HG02610 (cell line): ENCODE data around the gene SPSB2.
"Not testable (repeated sequence)": the region's sequence is repeated elsewhere in the genome, so short reads cannot be mapped to it uniquely, and the experiment has no call there.

Experiments
- ATAC-seq: cut with Tn5 transposase; IDR thresholded peaks from one replicate; pipeline ENCODE4 v1.9.1; 2021; ENCODE audit warnings: mild to moderate bottlenecking, moderate library complexity; ENCODE audit not compliant: unreplicated experiment

Gene SPSB2

GRCh38 chr12:6902448-6902847 lies 29.3 kb upstream of the SPSB2 start:
- ATAC-seq = no peak

DNA sequence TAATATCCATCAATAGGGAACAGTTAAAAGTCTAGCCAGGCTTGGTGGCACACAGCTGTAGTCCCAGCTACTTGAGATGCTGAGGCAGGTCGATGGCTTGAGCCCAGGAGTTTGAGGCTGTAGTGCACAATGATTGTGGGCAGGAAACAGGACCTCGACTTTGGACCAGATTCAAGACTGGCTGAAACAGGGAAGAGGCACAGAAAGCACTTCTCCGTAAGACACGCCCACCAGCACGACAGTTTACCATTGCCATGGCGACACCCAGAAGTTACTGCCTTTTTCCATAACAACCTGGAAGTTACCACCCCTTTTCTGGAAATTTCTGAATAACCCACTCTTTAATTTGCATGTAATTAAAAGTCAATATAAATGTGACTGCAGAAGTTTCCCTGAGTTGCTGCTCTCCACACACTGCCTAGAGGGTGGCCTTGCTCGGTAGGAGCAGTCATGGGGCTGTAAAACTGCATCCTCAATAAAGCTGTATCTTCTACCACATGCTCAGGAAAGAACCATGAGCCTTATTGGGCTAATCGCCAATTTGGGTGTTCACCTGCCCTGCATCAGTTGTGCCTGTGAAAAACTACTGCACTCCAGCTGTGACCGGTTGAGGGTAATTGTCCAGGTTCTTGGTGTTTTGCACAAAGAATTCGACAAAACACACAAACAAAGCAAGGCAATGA lies 26.9 kb upstream of the SPSB2 start:
- no peak for ATAC-seq

DNA sequence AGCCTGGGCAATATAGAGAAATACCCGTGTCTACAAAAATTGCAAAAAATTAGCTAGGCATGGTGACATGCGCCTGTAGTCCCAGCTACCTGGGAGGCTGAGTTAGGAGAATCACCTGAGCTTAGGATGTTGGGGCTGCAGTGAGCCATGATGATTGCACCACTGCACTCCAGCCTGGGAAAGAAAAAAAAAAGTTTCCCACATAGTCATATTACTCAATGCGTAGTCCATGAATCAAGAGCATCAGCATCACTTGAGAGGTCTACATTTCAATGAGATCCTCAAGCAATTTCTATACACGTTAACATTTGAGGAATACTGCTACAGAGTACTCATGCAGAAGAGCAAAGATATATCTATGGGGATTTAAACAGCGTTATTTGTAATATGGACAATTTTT lies 26.3 kb upstream of the SPSB2 start:
- ATAC-seq = no peak

GRCh38 chr12:6896846-6897435 lies 23.8 kb upstream of the SPSB2 start:
- no peak for ATAC-seq

DNA sequence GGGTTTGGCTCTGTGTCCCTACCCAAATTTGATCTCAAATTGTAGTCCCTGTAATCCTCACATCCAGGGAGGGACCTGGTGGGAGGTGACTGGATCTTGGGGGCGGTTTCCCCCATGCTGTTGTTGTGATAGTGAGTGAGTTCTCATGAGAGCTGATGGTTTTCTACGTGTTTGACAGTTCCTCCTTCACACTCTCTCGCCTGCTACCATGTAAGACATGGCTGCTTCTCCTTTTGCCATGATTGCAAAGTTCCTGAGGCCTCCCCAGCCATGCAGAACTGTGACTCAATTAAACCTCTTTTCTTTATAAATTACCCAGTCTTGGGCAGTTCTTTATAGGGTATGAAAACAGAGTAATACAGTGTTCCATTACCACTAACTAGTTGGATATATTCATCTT lies 21.2 kb upstream of the SPSB2 start:
- no peak for ATAC-seq

GRCh38 chr12:6892683-6893082 lies 19.6 kb upstream of the SPSB2 start:
- ATAC-seq = not testable (repeated sequence)

DNA sequence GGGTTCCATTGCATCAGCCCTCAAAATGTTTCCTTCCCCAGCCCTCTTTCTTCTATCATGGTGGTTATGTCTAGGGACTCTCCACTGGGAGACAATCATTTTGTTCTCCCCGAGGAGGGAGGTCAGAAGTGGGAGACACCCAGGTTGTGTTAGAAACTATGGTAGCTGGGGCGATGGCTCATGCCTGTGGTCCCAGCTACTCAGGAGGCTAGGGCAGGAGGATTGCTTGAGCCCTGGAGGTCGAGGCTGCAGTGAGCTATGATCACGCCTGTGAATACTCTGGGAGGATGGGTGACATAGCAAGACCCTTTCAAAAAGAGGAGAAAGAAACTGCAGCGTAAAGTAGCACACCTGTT lies 18.5 kb upstream of the SPSB2 start:
- ATAC-seq = no peak

DNA sequence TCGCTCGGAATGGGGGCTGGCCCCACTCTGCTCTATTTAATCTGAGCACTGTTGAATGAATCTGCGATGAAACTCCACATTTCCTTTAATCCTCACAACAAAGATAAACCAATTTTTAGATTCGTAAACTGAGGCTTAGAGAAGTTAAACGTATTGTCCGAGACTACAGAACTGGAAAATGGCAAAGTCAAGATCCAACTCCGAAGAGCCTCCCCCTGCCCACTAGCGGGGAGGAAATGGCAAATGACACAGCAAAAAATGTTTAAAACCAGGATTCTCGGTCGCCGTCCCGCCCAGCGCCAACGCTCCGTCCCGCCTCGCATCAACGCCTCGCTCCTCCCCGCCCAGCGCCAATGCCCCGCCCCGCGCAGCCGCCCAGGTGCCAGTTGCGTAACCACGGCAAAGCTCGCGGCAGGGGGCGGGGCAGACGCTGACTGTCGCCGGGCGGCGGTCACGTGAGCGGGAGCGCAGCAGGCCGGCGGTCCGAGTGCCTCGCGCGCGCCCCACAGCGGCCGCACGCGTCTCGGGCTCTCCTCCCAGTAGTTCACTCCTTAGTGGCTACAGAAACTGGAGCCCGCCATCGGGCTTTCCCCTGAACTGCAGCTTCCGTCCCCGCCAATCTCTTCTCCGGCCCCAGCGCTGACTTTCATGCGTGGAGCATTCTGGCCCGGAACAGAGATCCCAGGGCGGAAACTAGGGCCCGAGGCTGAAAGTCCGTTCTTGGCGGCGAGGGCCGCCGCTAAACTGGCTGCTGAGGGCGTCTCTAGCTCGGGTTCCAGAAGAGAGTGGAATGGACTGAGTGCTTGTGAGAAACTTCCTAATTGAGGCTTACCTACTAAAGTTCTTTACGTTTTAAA lies 17.9 kb upstream of the SPSB2 start:
- ATAC-seq = peak; percentile 91

- not testable (repeated sequence) for ATAC-seq
Measured at GRCh38 chr12:6889775-6890573, 16.9 kb upstream of the SPSB2 start.

- ATAC-seq = not testable (repeated sequence)
Measured at GRCh38 chr12:6888794-6889193, 15.7 kb upstream of the SPSB2 start.

GRCh38 chr12:6888360-6888759 lies 15.3 kb upstream of the SPSB2 start:
- ATAC-seq = no peak

- ATAC-seq = no peak
Measured at GRCh38 chr12:6887460-6887859, 14.4 kb upstream of the SPSB2 start.

GRCh38 chr12:6886206-6886999 lies 13.3 kb upstream of the SPSB2 start:
- not testable (repeated sequence) for ATAC-seq

GRCh38 chr12:6884539-6884938 lies 11.4 kb upstream of the SPSB2 start:
- ATAC-seq = no peak

DNA sequence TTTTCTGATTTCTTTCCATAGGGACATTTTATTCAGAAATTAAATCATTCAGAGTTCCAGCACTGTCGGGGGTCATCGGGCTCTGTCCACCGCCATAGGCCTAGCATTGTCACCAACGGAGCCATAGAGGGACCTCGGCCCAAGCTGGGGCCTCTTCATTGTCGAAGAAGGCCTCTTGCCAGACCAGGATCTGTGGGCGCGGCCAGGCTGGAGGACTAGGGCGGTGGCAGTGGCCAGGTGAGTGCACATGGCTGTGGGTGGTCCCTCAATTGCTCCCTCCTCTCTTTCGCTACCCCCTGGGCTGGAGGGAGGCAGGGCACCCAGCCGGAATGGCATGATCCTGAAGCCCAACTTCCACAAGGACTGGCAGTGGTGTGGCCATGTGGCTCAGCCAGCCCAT lies 10.6 kb upstream of the SPSB2 start:
- ATAC-seq = no peak

DNA sequence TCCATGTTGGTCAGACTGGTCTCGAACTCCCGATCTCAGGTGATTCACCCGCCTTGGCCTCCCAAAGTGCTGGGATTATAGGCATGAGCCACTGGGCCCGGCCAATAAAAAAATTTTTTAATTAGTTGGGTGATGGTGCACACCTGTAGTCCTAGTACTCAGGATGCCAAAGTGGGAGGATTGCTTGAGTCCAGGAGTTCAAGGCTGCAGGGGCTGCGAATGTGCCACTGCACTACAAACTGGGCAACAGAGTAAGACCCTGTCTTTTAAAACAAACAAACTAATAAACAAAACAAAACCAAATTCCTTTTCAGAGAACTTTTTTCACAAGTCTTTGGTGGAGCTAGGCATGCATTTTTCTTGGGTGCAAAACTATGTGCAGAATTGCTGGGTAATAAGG lies 10.1 kb upstream of the SPSB2 start:
- no peak for ATAC-seq

- ATAC-seq = not testable (repeated sequence)
Measured at GRCh38 chr12:6879824-6880223, 6.7 kb upstream of the SPSB2 start.

DNA sequence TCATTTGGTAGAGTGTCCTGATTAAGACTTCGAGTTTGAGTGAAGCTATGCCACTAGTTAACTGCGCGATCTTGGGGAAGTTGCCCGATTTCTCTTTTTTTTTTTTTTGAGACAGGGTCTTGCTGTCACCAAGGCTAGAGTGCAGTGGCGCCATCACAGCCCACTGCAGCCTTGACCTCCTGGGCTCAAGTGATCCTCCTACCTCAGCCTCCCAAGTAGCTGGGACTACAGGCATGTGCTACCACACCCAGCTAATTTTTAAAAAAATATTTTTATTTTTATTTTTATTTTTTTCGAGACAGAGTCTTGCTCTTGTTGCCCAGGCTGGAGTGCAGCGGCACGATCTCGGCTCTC lies 889 bp upstream of the SPSB2 start:
- not testable (repeated sequence) for ATAC-seq

GRCh38 chr12:6872073-6873048 lies 742 bp downstream of the SPSB2 start:
- peak; percentile 35 for ATAC-seq
